HL-60 (cell line): Measurements from ENCODE around the gene NKD1.

ENCODE experiments used
- POLR2AphosphoS5 ChIP-seq: IDR thresholded peaks from 2 replicates; pipeline ENCODE4 v1.6.1; 2012; ENCODE audit warnings: low read depth
- TF ChIP-seq, protein P1 (sequence below): IDR thresholded peaks from one replicate; pipeline ENCODE4 v1.5.1; 2011; ENCODE audit warnings: low read length, control low read depth, inconsistent platforms; ENCODE audit not compliant: insufficient read depth

DNA sequence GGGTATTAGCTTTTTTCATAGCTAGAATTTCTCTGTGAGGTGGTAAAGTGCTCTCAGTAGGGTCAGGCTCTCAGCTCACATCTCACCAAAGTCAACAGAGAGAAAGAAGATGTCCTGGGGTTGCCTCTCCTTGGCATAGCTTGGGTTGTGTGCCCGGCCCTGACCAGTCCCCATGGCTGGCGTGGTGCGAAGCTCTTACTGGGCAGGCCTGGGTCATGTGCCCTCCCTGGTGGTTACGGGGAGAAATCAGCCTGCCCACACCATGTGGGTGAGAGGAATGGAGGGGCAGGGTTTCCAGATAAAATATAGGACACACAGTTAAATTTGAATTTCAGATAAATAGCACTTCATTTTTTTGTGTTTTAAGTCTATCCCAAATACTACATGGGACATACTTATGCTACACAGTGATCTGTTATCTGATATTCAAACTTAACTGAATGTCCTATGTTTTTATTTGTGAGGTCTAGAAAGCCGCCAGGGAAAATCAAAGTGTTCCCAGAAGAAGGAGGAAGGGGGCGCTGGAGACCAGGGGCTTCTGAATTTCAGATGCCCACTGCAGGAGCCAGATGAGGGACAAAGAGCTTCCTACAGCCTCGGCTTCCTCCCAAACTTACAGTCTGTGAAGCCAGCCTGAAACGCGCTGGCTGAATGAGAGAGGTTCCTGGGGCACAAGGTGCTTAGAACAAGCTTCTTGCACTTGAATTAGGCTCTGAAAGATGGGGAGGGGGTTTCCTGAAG lies 45.4 kb downstream of the NKD1 start:
- TF ChIP-seq, protein P1, sequence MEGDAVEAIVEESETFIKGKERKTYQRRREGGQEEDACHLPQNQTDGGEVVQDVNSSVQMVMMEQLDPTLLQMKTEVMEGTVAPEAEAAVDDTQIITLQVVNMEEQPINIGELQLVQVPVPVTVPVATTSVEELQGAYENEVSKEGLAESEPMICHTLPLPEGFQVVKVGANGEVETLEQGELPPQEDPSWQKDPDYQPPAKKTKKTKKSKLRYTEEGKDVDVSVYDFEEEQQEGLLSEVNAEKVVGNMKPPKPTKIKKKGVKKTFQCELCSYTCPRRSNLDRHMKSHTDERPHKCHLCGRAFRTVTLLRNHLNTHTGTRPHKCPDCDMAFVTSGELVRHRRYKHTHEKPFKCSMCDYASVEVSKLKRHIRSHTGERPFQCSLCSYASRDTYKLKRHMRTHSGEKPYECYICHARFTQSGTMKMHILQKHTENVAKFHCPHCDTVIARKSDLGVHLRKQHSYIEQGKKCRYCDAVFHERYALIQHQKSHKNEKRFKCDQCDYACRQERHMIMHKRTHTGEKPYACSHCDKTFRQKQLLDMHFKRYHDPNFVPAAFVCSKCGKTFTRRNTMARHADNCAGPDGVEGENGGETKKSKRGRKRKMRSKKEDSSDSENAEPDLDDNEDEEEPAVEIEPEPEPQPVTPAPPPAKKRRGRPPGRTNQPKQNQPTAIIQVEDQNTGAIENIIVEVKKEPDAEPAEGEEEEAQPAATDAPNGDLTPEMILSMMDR = no peak
- no peak for TF ChIP-seq POLR2AphosphoS5
